ENCODE measurements around the gene SLC12A8.

SLC12A8 gene

GRCh38 chr3:125050488-125051090 is 162.0 kb downstream of the SLC12A8 start:
- DNase-seq: no peak

- DNase-seq: no peak
Observed at GRCh38 chr3:125048282-125048681, 164.3 kb downstream of the SLC12A8 start.

- DNase-seq: no peak
Observed at GRCh38 chr3:125045965-125046364, 166.6 kb downstream of the SLC12A8 start.

GRCh38 chr3:125045194-125045593 is 167.4 kb downstream of the SLC12A8 start:
- no peak for DNase-seq

- no peak for DNase-seq
Observed at GRCh38 chr3:125043599-125044151, 168.9 kb downstream of the SLC12A8 start.

GRCh38 chr3:125042725-125043406 is 169.7 kb downstream of the SLC12A8 start:
- DNase-seq: no peak

- no peak for DNase-seq
Observed at GRCh38 chr3:125039131-125040100, 173.1 kb downstream of the SLC12A8 start.

GRCh38 chr3:125037498-125038150 is 174.9 kb downstream of the SLC12A8 start:
- DNase-seq: no peak

- DNase-seq: no peak
Observed at GRCh38 chr3:125035217-125035616, 177.3 kb downstream of the SLC12A8 start.

- no peak for DNase-seq
Observed at GRCh38 chr3:125033616-125034015, 178.9 kb downstream of the SLC12A8 start.

- DNase-seq: no peak
Observed at GRCh38 chr3:125033135-125033534, 179.4 kb downstream of the SLC12A8 start.

- DNase-seq: no peak
Observed at GRCh38 chr3:125032683-125033082, 179.9 kb downstream of the SLC12A8 start.
